ENCODE data around the gene STARD9. TPM values are rescaled to one million over a fixed set of nuclear protein-coding genes. Genes with fewer than 3 reads are reported as not detected.

Gene STARD9
- total and polyA plus RNA-seq, 2 experiments from 2014 or later, result 1.8 to 6.2 TPM

DNA sequence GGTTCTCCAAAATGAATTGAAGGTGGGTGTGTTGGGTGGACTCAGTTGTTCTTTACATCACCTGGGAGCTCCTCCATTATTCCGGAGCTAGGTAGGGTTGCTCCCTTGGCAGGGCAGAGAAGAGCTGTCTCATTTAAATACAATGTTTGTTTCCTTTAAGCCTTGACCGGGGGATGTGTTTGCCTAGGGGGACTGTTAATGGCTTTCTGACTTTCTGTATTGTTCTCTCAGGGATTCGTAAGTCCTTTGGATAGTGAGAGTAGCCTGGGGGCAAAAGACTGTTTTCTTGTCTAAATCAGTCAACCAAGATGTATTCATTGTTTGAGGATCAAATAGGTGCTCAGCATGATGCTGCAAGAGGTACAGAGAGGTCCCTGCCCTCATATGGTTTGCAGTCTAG, 90.4 kb downstream of the STARD9 start (continued):
- TF ChIP-seq, protein P1, sequence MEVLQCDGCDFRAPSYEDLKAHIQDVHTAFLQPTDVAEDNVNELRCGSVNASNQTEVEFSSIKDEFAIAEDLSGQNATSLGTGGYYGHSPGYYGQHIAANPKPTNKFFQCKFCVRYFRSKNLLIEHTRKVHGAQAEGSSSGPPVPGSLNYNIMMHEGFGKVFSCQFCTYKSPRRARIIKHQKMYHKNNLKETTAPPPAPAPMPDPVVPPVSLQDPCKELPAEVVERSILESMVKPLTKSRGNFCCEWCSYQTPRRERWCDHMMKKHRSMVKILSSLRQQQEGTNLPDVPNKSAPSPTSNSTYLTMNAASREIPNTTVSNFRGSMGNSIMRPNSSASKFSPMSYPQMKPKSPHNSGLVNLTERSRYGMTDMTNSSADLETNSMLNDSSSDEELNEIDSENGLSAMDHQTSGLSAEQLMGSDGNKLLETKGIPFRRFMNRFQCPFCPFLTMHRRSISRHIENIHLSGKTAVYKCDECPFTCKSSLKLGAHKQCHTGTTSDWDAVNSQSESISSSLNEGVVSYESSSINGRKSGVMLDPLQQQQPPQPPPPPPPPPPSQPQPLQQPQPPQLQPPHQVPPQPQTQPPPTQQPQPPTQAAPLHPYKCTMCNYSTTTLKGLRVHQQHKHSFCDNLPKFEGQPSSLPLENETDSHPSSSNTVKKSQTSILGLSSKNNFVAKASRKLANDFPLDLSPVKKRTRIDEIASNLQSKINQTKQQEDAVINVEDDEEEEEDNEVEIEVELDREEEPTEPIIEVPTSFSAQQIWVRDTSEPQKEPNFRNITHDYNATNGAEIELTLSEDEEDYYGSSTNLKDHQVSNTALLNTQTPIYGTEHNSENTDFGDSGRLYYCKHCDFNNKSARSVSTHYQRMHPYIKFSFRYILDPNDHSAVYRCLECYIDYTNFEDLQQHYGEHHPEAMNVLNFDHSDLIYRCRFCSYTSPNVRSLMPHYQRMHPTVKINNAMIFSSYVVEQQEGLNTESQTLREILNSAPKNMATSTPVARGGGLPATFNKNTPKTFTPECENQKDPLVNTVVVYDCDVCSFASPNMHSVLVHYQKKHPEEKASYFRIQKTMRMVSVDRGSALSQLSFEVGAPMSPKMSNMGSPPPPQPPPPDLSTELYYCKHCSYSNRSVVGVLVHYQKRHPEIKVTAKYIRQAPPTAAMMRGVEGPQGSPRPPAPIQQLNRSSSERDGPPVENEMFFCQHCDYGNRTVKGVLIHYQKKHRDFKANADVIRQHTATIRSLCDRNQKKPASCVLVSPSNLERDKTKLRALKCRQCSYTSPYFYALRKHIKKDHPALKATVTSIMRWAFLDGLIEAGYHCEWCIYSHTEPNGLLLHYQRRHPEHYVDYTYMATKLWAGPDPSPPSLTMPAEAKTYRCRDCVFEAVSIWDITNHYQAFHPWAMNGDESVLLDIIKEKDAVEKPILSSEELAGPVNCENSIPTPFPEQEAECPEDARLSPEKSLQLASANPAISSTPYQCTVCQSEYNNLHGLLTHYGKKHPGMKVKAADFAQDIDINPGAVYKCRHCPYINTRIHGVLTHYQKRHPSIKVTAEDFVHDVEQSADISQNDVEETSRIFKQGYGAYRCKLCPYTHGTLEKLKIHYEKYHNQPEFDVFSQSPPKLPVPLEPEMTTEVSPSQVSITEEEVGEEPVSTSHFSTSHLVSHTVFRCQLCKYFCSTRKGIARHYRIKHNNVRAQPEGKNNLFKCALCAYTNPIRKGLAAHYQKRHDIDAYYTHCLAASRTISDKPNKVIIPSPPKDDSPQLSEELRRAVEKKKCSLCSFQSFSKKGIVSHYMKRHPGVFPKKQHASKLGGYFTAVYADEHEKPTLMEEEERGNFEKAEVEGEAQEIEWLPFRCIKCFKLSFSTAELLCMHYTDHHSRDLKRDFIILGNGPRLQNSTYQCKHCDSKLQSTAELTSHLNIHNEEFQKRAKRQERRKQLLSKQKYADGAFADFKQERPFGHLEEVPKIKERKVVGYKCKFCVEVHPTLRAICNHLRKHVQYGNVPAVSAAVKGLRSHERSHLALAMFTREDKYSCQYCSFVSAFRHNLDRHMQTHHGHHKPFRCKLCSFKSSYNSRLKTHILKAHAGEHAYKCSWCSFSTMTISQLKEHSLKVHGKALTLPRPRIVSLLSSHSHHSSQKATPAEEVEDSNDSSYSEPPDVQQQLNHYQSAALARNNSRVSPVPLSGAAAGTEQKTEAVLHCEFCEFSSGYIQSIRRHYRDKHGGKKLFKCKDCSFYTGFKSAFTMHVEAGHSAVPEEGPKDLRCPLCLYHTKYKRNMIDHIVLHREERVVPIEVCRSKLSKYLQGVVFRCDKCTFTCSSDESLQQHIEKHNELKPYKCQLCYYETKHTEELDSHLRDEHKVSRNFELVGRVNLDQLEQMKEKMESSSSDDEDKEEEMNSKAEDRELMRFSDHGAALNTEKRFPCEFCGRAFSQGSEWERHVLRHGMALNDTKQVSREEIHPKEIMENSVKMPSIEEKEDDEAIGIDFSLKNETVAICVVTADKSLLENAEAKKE (CRISPR knock-in tag; IDR thresholded peaks at IDR 0.05), result no peak
- TF ChIP-seq ZNF331 (CRISPR knock-in tag; IDR thresholded peaks at IDR 0.05; ENCODE audit: low read depth) (no peak), JUNB (IDR thresholded peaks at IDR 0.05; ENCODE audit: unreplicated experiment) (no peak)

DNA sequence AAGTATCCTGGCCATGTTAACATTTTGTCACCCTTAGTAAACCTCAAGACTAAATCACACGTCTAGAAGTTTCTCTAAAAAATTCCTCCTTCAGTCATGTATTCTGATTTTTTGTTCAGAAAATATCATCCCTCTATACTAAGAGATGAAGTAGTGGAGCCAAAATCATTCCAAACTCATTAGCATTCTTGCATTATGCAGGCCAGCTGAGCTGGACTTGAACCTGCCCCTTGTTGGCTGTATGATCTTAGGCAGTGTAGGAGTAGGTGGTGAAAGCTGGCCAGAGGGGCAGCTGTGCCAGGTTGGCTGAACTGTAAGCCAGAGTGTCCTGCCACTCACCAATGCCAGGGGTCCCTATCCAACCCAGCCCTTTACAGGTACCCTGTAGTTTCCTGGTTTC, 92.4 kb downstream of the STARD9 start:
- Histone ChIP-seq H2AFZ (no peak overlapping the region), H3K4me2 (no peak overlapping the region), H4K20me1 (replicated peaks; ENCODE audit: insufficient read depth) (no peaks in the 10 kb centered on the region), H3K4me1 (ENCODE audit: insufficient read depth) (0 out of 2 replicates have a peak, but pooled peaks cover 3% of the 10 kb centered on the region), H3K4me3 (no peak overlapping the region), H3F3A (replicated peaks; ENCODE audit: low read depth) (no peaks in the 10 kb centered on the region), H3K27me3 (ENCODE audit: insufficient read depth) (no peaks in the 10 kb centered on the region), H3K79me2 (replicated peaks; ENCODE audit: insufficient read depth) (no peaks in the 10 kb centered on the region), H3K9me2 (ENCODE audit: insufficient read depth) (no peaks in the 10 kb centered on the region), H3K36me3 (ENCODE audit: insufficient read depth) (no peaks in the 10 kb centered on the region), H3K27ac (ENCODE audit: low read depth) (no peak overlapping the region)
- Mint-ChIP-seq H3K4me1 (peaks cover 7% of the 10 kb centered on the region), H3K36me3 (ENCODE audit: low read depth) (no peaks in the 10 kb centered on the region; the same call in 2 of the 3 replicates), H3K27ac (no peak overlapping the region), H3K9me3 (no peaks in the 10 kb centered on the region), H3K27me3 (ENCODE audit: insufficient read depth, low read depth, poor library complexity) (no peaks in the 10 kb centered on the region), H3K4me3 (no peak overlapping the region)
- no peak for ATAC-seq
- DNase-seq (ENCODE audit: low spot score), result no peak
- TF ChIP-seq EZH2phosphoT487 (IDR thresholded peaks at IDR 0.05; ENCODE audit: unreplicated experiment) (no peak), ZNF331 (CRISPR knock-in tag; IDR thresholded peaks at IDR 0.05; ENCODE audit: low read depth) (no peak), POLR2AphosphoS5 (IDR thresholded peaks at IDR 0.05; ENCODE audit: low read depth) (no peak), ZNF114 (CRISPR knock-in tag; IDR thresholded peaks at IDR 0.05) (no peak), CREB1 (CRISPR knock-in tag; IDR thresholded peaks at IDR 0.05; ENCODE audit: low read depth) (no peak), NANOG (IDR thresholded peaks at IDR 0.05; ENCODE audit: borderline replicate concordance) (no peak), JUNB (IDR thresholded peaks at IDR 0.05; ENCODE audit: unreplicated experiment) (no peak)
- TF ChIP-seq, protein P2, sequence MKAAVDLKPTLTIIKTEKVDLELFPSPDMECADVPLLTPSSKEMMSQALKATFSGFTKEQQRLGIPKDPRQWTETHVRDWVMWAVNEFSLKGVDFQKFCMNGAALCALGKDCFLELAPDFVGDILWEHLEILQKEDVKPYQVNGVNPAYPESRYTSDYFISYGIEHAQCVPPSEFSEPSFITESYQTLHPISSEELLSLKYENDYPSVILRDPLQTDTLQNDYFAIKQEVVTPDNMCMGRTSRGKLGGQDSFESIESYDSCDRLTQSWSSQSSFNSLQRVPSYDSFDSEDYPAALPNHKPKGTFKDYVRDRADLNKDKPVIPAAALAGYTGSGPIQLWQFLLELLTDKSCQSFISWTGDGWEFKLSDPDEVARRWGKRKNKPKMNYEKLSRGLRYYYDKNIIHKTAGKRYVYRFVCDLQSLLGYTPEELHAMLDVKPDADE (IDR thresholded peaks at IDR 0.05), result no peak
- TF ChIP-seq, protein P1 (CRISPR knock-in tag; IDR thresholded peaks at IDR 0.05), result no peak

Measured in GM23338 (cell line).